ENCODE results near the gene KRTAP12-1.

DNA sequence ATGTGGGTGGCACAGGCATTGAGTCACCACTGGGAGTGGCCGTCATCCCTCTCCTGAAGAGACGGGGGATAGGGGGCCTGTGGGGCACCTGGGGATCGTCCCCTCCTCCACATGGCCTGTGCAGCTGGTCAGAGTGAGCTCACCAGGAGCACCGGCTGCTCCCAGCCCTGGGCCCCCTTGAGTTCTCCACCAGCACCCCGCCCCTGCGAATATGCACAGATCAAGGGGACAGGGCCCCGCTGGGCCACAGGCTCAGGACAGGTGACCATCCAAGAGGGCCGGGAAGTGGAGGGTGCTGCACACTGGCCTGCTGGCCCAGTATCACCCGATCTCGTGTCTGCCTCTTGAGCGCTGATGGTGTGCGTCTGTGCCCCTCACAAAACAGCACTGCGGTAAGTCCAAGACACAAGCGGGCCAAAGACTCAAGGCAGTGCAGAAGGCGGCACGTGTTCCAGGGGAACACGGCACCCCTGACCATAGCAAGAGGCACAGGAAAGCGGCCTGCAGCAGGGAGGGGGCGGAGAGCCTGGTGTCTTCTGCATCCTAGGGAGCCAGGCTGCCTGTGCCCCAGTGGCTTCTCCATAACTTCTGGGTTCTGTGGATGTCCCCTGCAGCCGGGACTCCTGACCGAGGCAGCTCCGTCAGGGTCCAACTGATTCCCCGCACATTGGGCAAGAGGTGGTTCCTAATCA lies 47.5 kb upstream of the KRTAP12-1 start:
- TF ChIP-seq, protein P1, sequence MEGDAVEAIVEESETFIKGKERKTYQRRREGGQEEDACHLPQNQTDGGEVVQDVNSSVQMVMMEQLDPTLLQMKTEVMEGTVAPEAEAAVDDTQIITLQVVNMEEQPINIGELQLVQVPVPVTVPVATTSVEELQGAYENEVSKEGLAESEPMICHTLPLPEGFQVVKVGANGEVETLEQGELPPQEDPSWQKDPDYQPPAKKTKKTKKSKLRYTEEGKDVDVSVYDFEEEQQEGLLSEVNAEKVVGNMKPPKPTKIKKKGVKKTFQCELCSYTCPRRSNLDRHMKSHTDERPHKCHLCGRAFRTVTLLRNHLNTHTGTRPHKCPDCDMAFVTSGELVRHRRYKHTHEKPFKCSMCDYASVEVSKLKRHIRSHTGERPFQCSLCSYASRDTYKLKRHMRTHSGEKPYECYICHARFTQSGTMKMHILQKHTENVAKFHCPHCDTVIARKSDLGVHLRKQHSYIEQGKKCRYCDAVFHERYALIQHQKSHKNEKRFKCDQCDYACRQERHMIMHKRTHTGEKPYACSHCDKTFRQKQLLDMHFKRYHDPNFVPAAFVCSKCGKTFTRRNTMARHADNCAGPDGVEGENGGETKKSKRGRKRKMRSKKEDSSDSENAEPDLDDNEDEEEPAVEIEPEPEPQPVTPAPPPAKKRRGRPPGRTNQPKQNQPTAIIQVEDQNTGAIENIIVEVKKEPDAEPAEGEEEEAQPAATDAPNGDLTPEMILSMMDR (conservative IDR thresholded peaks at IDR 0.05 in 1 of 2, IDR thresholded peaks at IDR 0.05 in 1 of 2; ENCODE audit: low read depth in 1 of 2, low read length in 2 of 2): no peak
- no peak for TF ChIP-seq EZH2 (IDR thresholded peaks at IDR 0.05; ENCODE audit: low read length, missing control alignments)

Measured in fibroblast of lung (primary cell).